HG03442 (cell line): ENCODE results near the gene UBE2D2.

ENCODE experiments used
- ATAC-seq: cut with Tn5 transposase; IDR thresholded peaks from one replicate; pipeline ENCODE4 v1.9.1; 2021; ENCODE audit warnings: mild to moderate bottlenecking, moderate library complexity; ENCODE audit not compliant: unreplicated experiment

UBE2D2 gene

GRCh38 chr5:139634541-139634940, 73.4 kb downstream of the UBE2D2 start:
- no peak for ATAC-seq

- ATAC-seq, result no peak
Observed at GRCh38 chr5:139635191-139635590, 74.1 kb downstream of the UBE2D2 start.

- ATAC-seq, result no peak
Observed at GRCh38 chr5:139635606-139636206, 74.6 kb downstream of the UBE2D2 start.

- ATAC-seq, result peak; percentile 65
Observed at GRCh38 chr5:139636207-139636792, 75.2 kb downstream of the UBE2D2 start.

GRCh38 chr5:139636975-139637408, 75.9 kb downstream of the UBE2D2 start:
- no peak for ATAC-seq

- ATAC-seq, result no peak
Observed at GRCh38 chr5:139637438-139638089, 76.4 kb downstream of the UBE2D2 start.

GRCh38 chr5:139638090-139638735, 77.1 kb downstream of the UBE2D2 start:
- no peak for ATAC-seq

- no peak for ATAC-seq
Observed at GRCh38 chr5:139638736-139639618, 77.8 kb downstream of the UBE2D2 start.

- ATAC-seq, result no peak
Observed at GRCh38 chr5:139639619-139640380, 78.7 kb downstream of the UBE2D2 start.

GRCh38 chr5:139640421-139641115, 79.4 kb downstream of the UBE2D2 start:
- no peak for ATAC-seq

GRCh38 chr5:139641116-139642080, 80.3 kb downstream of the UBE2D2 start:
- ATAC-seq, result no peak

GRCh38 chr5:139642213-139642612, 81.1 kb downstream of the UBE2D2 start:
- no peak for ATAC-seq

GRCh38 chr5:139642891-139643871, 82.0 kb downstream of the UBE2D2 start:
- no peak for ATAC-seq

GRCh38 chr5:139644001-139644456, 82.9 kb downstream of the UBE2D2 start:
- ATAC-seq, result no peak

- no peak for ATAC-seq
Observed at GRCh38 chr5:139644646-139645429, 83.7 kb downstream of the UBE2D2 start.

GRCh38 chr5:139645430-139645871, 84.3 kb downstream of the UBE2D2 start:
- no peak for ATAC-seq
